ENCODE data around the gene DEGS2.

DEGS2 gene

DNA sequence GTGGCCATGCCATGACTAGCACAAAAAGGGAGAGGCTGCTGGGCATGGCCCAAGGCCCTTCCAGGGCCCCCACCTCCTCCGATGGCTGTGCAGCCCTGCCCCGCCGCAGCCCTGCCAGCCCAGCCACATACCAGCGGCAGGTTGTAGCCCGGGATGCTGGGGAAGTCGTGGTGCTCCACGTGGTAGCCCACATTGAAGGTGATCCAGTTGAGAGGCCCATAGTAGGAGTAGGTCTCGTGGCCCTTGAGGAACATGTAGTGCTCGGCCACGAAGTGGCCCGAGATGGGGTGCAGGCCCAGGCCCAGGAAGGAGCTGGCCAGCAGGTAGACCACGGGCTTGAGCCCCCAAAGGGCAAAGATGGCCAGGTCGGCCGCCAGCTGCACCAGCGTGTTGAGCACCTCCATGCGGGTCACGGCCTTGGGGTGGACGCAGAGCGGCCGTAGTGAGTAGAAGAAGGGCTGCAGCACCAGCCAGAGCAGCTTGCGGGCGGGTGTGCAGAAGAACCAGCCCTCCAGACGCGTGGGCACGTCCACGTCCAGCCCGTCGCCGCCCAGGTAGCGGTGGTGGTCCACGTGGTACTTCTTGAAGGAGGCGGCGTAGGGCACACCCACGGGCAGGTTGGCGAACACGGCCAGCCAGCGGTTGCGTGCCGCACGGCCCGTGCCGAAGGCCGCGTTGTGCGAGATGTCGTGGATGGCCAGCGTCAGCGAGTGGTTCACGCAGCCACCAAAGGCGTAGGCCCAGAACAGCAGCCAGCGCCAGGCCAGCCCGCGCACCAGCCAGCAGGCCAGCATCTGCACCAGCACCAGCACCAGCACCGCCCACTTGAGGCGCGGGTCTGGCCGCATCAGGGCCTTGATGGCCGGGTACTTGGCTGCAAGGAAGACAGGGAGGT is 10.4 kb downstream of the DEGS2 start:
- DNase-seq (ENCODE audit: low read depth in 2 of 2): no peak

GRCh38 chr14:100147691-100148464 is 11.6 kb downstream of the DEGS2 start:
- no peak for DNase-seq (ENCODE audit: low read depth in 2 of 2)

DNA sequence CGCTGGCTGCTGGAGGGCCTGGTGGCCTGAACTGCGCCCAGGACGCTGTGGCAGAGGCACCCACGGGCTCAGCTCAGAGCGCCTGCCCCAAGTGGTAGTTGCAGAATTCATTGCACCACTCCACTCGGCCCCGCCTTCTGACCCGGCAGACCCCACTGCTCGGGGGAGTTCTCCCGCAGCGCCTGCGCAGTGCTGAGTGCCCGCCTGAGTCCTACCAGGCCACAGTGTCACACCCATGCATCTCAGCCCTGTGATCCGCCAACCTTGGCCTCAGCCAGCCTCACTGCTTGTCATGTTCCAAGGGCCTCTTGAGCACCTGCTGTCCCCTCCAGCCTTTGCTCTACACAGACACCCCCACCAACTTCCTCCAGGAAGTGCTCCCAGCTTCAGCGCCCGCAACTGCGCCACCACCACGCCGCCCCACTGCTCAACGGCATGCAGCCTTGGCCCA is 12.2 kb downstream of the DEGS2 start:
- DNase-seq (ENCODE audit: low read depth in 2 of 2): peak; percentile 49 to 69

GRCh38 chr14:100146531-100147091 is 12.8 kb downstream of the DEGS2 start:
- DNase-seq (ENCODE audit: low read depth in 2 of 2): no peak

DNA sequence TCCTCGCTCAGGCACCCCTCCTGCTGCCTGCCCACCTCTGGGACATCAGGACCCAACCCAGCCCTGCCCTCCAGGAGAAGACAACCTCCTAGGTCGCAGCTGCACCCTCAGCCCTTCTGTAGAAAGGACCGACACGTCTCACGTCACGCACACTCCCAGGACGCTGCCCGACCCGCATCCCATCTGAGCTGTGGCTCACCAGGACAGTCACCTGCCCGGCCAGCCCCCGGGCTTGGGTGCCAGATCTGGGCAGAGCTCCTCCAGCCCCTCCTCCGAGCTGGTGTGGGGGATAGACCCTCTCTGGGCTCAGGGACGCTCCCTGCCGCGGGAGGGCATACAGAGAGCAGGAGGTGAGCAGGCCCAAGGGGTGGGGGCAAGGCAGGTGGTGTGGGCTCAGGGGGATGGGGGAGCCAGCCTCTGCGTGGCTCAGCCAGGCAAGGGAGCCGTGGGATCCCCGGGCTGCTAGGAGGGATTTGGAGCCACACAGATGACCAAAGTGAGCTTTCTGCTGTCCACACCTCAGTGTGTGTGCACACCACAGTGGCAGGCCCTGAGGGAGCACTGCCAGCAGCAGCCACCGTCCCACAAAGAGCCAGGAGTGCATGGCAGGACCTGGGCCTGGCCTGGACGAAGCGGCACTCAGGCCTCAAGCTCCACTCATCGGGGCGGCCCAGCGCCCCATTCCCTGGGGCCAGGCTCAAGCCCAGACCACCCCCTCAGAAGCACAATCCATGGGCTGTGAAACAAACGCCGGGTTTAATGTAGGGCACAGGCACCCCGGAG is 13.6 kb downstream of the DEGS2 start:
- DNase-seq (ENCODE audit: low read depth in 2 of 2): no peak

DNA sequence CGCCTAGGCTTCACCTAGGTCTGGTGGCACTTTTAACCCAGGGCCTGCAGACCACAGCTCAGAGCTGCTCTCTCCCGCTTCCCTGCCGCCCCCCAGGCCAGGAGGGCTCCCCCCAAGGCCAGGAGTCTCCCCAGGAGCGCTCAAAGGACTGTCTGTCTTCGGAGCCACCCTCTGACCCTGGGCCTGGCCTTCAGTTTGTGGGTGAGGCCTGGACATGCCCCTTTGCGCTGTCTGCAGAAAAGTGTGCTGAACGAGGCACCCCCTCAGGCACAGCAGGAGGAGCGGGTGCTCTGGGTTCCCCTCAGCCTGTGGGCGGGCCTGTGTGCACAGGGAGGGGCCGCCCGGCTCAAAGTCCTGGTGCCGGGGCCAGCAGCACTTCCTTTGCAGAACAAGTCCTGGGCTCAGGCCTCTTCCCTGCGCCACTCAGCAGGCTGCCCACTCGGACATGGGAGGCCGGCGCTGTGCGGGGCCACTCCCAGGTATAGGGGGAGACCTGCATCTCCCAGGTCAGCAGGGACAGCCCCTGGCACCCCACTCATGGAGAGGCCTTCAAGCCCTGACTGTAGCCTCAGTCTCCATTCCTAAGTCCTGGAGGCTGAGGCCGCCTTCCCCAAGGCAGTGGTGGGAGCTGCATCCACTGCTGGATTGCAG is 14.3 kb downstream of the DEGS2 start:
- DNase-seq (ENCODE audit: low read depth in 2 of 2): no peak

DNA sequence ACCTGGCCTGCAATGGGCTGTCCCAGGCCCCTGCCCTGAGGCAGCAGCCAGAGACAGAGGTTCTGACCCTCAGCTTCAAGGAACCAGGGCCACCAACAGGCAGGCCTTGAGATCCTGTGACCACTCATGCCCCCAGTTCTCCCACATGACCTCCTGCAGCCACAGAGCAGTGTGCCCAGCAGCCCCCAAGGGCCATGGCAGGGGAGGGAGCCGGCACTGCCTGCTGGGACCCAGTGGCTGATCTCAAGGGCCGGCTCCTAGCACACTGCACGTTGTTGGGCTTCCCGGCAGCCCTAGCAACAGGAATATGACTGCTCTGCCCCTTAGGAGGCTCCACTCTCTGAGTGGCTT is 14.8 kb downstream of the DEGS2 start:
- DNase-seq (ENCODE audit: low read depth in 2 of 2): no peak

GRCh38 chr14:100143934-100144333 is 15.5 kb downstream of the DEGS2 start:
- DNase-seq (ENCODE audit: low read depth in 2 of 2): no peak

DNA sequence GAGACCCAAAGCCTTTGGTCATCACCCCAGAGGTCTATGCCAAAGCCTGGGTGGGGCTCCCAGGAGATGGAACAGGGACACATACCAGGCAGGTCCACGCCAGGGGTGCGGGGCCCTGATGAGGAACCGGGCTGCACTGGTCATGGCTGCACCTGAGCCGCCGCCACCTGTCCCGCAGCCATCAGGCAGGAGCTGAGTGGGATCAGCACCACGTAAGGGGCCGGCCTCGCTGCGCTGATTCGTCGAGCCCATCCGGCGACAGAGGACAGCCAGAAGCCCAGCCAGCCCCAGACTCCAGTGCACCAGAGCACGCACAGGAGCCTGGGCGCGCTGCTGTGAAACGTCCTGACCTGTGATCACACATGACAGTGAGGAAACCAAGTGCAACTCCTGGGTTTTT is 15.9 kb downstream of the DEGS2 start:
- DNase-seq (ENCODE audit: low read depth in 2 of 2): no peak

GRCh38 chr14:100142073-100143040 is 17.1 kb downstream of the DEGS2 start:
- DNase-seq (ENCODE audit: low read depth in 2 of 2): no peak

DNA sequence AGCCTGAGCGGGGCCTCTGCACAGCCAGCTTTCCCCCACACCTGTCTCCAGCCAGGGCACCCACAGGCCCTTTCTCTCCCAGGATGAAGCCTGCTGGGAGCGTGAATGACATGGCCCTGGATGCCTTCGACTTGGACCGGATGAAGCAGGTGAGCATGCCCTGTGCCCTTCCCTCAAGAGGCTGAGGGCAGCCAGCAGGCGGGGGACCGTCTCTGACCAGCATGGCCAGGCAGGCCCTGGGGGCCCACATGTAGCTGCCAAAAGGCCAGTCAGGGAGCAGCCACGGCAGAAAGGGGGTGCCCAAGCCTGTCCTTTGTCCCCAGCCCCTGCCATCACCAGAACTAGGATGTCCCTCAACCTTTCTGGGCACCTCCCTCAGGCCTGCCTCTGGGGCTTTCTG is 18.3 kb downstream of the DEGS2 start:
- no peak for DNase-seq (ENCODE audit: low read depth in 2 of 2)

- DNase-seq (ENCODE audit: low read depth in 2 of 2): no peak
These were observed 18.9 kb downstream of the DEGS2 start for GRCh38 chr14:100140452-100141078.

DNA sequence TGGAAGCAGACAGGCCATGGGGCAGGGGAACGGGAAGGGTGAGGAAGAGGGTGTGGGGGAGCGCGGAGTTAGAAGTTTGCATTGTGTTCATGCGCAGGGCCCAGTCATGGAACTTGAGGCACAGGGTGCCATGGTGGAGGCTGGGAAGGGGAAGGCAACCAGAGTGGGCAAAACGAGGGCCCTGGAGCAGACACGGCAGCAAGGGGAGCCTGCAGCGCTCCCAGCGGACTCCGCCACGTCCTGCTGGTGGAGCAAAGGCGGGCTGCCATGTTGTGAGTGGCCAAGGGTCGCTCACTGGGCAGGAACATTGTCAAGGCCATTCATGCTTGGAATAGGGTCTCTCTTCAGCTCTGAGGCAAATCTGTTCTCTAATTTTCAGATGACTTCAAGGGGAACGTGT is 20.5 kb downstream of the DEGS2 start:
- no peak for DNase-seq (ENCODE audit: low read depth in 2 of 2)

DNA sequence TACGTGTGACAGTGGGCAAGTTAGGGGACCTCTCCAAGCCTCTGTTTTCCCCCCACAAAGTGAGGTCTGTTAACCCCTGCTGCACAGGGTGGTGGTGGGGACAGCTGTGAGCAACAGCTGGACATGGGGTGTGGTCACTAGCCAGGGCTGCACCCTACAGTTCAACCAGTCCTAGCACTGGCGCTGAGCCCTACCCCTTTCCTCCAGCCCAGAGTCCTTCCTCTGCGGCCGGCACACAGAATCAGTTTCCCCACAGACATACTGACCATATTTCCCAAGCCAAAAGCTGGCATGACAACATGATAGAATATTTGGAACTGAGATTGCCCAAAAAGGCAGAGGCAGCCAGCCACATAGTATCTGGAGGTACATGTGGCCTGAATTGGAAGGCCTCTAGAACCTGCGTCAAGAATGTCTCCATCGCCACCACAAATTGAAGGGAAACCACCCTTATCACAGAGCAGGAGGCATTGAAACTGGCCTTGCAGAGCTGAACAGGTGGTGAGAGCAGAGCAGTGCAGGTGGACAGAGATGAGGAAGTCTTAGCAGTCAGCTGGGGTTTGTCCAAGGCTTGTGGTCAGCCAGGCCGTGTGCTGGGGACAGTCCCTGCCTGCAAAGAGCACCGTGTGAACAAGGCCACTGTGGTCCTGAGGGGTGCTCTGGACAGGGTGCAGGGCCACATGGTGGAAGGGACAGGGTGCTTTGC is 21.2 kb downstream of the DEGS2 start:
- DNase-seq (ENCODE audit: low read depth in 2 of 2): no peak

DNA sequence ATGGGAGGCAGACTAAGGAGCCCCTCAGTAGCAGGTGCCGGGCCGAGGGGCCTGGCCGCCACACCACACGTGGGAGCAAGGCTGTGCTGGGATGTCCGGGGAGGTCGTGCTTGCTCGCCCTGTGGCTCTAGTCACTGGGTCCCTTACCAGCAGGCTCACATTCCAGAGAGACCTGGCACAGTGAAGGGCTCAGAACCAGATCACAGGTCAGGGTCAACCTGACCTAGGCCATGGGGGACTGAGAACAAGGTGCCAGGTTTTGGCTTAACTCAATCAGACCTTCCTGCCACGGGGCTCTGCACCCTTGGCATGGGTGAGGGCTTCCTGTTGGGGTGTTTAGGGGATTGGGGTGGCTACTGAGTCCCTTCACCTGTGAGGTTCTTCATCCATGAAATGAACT is 22.3 kb downstream of the DEGS2 start:
- DNase-seq (ENCODE audit: low read depth in 2 of 2): no peak

GRCh38 chr14:100135784-100136183 is 23.7 kb downstream of the DEGS2 start:
- DNase-seq (ENCODE audit: low read depth in 2 of 2): no peak

DNA sequence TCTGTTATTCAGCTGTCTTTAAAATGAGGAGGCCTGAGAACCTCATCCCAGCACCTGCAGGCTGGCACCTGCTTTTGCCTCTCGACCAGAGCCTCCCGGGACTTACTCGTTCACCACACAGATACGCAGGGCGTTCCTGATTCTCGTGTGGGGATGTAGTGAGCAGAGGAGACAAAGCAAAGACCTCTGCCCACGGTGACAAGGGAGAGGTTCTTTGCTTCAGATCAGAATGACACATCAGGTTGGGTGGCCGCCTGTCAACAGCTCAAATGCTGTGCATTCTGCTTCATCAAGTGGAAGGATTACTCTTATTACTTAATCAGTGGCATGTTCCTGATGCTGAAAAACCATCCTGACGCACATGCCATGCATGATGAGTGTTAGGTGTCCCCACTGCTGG is 24.4 kb downstream of the DEGS2 start:
- DNase-seq (ENCODE audit: low read depth in 2 of 2): no peak

DNA sequence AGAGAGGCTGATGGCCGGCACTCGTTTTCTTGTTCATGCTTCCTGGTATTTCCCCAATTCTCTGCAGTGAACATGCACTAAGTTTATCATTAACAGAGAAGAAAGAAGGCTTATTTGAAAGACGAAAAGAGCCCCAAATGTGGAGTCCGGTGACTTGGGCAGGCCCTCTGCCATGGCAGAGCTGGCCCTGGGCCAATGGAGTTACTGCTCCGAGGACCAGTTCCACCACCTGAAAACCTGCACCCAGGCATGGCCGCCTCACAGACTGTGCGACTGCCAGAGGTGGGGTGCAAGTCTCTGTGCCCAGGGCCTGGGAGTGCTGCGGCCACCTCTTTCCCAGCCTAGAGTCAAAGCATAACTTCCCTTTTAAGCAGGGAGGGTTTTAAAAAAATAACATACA is 24.9 kb downstream of the DEGS2 start:
- no peak for DNase-seq (ENCODE audit: low read depth in 2 of 2)

- DNase-seq (ENCODE audit: low read depth in 2 of 2): no peak
These were observed 26.4 kb downstream of the DEGS2 start for GRCh38 chr14:100132903-100133510.
